ENCODE results near the gene EHF.

Gene EHF

GRCh38 chr11:34623463-34623862, 2.6 kb downstream of the EHF start:
- no peak for DNase-seq (ENCODE audit: low read depth, low spot score)

GRCh38 chr11:34624069-34624468, 3.2 kb downstream of the EHF start:
- DNase-seq (ENCODE audit: low read depth, low spot score), result no peak

GRCh38 chr11:34625576-34625975, 4.7 kb downstream of the EHF start:
- no peak for DNase-seq (ENCODE audit: low read depth, low spot score)

GRCh38 chr11:34626393-34626792, 5.5 kb downstream of the EHF start:
- DNase-seq (ENCODE audit: low read depth, low spot score), result no peak

DNA sequence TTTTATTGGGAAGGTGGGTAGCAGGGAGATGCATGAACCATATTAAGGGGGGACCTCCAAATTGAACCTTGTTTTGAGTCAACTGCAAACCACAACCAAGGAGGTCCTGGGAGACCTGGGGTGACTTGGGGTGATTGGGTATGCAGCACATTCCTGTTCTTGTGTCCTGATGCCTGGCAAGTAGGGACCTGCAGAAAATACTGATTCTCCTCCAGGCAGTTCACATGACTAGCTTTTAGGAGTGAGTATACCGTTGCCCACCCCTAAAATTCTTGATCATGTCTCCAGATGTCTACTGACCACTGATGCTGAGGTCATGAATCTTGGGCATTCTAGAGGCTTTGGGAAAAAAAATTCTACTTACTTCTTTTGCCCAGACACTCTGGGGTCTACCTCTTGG, 6.3 kb downstream of the EHF start:
- no peak for DNase-seq (ENCODE audit: low read depth, low spot score)

- no peak for DNase-seq (ENCODE audit: low read depth, low spot score)
Observed at GRCh38 chr11:34629711-34630110, 8.8 kb downstream of the EHF start.

DNA sequence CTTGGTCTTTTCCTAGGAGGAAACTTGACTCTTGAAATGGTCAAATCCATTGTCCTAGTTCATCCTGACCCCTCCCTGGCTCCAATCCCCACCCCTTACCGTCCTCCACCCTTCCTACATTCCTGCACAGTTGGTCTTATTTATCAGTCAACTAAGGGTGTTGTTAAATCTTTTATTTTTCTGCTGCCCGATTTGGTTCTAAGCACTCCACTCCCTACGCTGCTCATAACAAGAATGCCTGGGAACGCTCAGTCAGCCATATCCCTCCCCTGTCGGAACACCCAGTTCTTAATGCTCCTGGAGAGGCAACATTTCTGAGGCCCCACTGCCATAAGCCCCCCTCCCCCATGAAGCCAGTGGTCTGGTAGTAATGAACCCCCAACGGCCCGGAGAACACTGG, 9.7 kb downstream of the EHF start:
- DNase-seq (ENCODE audit: low read depth, low spot score), result no peak

DNA sequence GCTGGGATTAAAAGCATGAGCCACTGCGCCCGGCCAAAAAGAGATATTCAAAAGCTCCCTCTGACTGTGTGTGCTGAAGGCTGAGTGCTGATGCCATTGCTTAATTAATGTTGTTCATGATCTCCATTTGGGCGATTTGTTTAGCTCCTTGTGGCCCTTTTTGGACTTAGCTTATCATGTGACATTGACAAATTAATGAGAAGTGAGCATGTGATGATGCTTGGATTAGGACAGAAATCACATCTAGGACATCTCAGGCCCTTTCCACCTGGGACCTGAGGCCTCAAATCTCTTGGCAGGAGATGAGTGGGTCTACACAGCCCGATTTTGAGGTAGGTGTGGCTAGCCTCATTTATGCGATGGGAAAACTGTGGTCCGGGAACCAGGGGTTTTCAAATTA, 10.4 kb downstream of the EHF start:
- no peak for DNase-seq (ENCODE audit: low read depth, low spot score)

DNA sequence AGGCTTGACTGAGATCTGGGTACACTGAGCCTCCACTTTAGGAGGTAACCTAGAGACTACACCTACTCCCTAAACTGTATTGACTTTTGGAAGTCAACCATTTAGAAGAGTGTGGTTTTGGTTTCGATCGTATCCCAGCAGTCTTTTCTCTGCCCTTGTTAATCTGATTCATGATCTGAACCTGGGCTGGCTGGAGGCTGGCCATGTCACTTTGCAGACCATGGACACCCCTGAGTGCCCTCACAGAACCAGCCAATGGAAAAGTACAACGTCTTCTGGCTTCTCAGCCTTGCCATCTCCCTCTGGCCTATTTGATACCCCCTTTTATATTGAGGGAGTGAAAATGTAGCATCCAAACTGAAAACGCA, 10.8 kb downstream of the EHF start:
- no peak for DNase-seq (ENCODE audit: low read depth, low spot score)

DNA sequence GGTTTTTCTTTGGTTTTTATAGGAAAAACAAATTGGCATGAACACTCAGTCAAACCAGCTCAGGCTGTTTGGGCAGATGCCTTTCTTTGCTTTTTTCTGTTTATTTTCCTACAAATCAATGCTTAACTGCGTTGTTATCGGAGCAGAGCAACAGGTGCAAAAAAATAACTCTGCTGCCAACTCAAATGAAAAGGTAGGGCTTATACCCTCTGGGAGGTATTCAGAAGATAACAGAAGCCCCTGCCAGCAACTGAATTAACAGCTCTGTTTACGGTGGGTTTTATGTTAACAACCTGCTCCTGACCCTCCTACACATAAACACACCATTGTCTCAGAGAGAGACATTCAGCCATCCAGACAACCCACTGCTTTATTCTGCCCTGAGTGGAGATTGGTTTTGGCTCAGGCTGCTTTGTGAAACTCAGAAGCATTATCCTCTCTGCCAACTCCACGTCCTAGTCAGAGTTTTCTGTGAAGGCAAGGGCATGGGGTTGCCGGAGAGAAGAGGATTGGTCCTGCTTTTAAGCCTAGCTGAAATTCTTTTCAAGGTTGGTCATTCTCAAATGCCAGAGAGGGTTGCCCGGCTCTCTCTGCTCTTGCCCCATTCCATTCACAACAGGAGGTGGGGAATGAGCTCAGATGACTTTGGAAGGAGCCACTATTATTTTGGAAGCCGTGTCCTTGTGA, 11.4 kb downstream of the EHF start:
- DNase-seq (ENCODE audit: low read depth, low spot score), result no peak

- no peak for DNase-seq (ENCODE audit: low read depth, low spot score)
Observed at GRCh38 chr11:34633640-34633989, 12.7 kb downstream of the EHF start.

DNA sequence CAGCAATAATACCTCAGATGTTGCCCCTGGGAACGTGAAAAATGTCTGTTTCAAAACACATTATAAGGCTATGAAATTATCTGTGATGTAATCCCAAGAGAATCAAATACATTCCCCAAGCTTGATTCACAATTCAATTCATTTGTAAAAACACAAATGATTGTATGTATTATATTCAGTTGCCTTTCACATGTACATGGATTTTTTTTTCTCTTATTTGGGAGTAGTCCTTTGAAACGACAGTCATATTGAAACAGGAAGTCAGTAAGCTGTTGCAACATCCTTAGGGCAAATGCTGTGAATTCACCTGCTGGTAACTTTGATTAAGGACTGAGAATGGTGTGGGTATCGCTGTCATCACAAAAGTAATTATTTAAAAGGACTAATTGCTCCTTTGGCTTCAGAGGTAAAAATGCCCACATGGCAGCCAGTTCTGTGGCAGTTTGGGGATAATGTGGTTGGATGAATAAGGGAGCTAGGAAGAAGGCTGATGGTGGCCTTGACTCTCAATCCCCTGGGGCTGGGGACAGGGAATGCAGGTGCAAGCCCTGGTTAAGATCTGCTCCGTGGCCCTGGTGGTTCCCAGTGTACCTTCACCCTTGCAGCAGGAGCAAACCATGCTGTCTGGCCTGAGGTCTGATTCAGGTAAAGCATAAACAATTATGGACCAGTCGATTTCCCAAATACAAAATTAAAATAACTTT, 13.2 kb downstream of the EHF start:
- DNase-seq (ENCODE audit: low read depth, low spot score), result no peak

DNA sequence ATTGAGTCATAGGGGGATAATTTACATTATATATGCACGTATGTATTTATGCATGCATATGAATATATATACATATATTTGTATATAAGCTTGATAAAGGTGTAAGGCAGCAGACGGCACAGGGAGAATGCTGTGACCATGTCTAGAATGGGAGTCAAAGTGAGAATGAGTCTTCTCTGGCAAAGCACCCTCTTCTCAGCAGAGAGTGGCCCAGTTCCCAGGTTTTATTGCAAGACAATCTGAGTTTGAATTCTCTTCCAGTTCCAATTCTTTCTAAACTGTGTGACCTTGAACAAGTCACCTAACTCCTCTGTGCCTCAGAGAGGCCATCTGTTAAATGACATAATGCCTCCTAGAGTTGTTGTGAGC, 13.8 kb downstream of the EHF start:
- DNase-seq (ENCODE audit: low read depth, low spot score), result no peak

GRCh38 chr11:34636127-34636526, 15.2 kb downstream of the EHF start:
- DNase-seq (ENCODE audit: low read depth, low spot score), result no peak

DNA sequence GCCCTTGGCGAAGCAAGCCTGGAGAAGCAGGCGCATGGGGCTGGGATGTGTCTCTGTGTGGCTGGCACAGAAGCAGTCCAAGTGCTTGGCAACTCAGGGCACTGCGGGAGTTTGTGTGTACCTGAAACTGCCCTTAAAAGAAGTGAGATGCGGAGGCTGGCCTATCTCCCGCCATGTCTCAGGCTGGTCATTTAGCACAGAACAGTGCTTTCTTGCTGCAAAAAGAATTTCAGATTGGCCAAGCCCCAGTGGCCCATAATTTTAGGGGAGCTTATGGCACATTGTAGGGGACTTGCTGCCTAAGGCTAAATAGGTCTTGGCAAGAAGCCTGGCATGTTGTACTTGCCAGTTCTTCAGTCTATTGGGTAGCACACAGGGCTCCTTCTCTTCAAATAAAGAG, 16.4 kb downstream of the EHF start:
- no peak for DNase-seq (ENCODE audit: low read depth, low spot score)

- no peak for DNase-seq (ENCODE audit: low read depth, low spot score)
Observed at GRCh38 chr11:34638897-34639296, 18.0 kb downstream of the EHF start.

- DNase-seq (ENCODE audit: low read depth, low spot score), result no peak
Observed at GRCh38 chr11:34639545-34639944, 18.7 kb downstream of the EHF start.

GRCh38 chr11:34640050-34640923, 19.4 kb downstream of the EHF start:
- no peak for DNase-seq (ENCODE audit: low read depth, low spot score)

DNA sequence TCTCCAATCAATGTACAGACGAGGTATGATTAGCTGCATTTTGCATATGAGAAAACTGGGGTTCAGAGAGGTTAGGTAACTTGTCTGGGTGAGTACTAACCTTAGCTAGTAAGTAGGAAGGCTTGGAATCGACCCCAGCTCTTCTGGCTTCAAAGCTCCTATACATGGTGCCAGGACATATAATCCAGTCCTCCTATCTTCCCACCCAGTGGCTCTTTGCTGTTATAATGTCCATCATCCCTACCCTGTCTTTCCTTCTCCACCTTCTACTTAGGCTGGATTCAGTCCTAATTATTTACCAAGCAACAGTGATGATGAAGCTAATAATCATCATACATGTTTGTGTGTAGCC, 20.0 kb downstream of the EHF start:
- DNase-seq (ENCODE audit: low read depth, low spot score), result no peak

DNA sequence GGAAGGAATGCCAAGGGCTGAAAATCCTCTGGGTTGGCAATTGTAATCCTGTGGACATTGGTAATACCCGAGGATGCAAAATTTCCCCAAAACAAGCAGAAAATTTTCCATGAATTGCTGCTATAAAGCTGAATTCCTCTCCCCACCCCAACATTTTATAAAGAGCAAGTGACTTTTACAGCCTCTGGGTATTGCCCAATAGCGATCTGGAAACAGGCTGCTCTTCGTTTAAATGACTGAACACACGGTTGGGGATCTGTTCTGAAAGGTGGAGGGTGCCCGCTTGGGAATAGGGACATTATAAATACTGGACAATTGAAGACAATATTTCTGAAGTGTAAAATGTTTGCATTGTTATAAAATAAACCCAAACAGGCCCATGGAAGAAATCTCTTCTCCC, 20.6 kb downstream of the EHF start:
- DNase-seq (ENCODE audit: low read depth, low spot score), result no peak

DNA sequence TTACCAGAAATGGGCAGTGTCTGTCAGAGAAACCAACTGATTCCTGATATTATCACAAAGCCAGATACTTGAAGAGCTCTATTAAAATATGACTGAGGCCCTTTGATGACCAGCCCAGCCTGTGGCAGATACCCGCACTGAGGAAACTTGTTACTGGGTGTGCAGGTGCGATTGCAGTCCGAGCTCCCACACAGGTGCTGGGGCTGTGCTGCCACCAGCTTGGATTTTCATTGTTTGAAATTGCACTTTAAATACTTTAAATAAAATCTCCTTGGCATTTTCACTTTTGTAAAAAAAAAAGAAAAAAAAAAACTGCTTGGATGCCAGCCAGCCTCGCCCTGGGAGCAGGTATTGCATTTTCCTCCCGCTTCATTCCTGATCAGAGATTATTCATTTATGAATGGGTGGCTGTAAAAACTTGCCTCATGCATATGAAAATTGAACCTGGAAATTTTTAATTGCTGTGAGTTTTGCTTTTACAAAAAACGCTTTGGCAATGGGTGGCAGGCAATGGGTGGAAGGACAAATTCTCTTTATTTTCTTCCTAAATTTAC, 21.2 kb downstream of the EHF start:
- DNase-seq (ENCODE audit: low read depth, low spot score), result no peak

DNA sequence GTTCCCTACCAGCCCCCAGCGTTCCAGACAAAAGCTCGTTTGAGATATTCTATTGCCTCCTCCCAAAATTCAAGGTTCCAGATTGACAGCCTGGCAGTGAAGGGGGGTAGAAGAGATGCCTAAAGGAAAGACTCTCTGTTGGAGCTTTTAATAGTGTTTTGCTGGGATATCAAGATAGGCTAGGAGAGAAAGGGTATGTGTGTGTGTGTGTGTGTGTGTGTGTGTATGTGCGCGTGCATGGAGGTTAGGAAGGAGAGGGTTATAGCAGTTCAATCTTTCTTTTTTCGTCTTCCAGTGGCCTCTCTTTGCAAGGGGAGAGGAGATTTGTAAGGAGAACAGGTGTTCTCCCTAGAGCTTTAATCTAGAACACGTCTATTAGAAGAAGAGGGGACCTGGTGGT, 22.0 kb downstream of the EHF start:
- DNase-seq (ENCODE audit: low read depth, low spot score), result no peak

DNA sequence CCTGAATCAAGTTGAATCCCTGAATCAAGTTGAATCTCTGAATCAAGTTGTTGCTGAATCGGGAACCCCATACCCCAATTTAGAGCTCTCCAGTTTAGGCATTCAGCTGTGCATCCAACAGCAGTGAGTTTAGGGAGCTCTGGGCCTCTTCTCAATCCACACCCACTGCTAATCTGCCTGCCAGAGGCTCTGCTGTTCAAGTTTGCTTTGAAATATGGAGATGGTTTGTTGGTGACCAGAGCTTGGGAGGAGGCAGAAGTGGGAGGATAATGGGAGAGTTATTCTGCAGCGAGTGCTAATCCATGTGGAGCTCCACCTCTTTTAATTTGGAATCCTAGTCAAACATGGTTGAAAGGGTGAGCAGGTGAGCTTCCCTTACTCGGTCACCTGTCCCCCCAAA, 22.4 kb downstream of the EHF start:
- DNase-seq (ENCODE audit: low read depth, low spot score), result no peak

All from activated CD4-positive, CD25-positive, alpha-beta regulatory T cell treated with anti-CD3 and anti-CD28 coated beads, Interleukin-2, amount 50 U/mL, for 16 hours (primary cell).